ENCODE data around the gene FHOD3. TPM values are rescaled to one million over a fixed set of nuclear protein-coding genes. Genes with fewer than 3 reads are reported as not detected.

Gene FHOD3
- total RNA-seq, 2 experiments from 2014 or later = not detected

DNA sequence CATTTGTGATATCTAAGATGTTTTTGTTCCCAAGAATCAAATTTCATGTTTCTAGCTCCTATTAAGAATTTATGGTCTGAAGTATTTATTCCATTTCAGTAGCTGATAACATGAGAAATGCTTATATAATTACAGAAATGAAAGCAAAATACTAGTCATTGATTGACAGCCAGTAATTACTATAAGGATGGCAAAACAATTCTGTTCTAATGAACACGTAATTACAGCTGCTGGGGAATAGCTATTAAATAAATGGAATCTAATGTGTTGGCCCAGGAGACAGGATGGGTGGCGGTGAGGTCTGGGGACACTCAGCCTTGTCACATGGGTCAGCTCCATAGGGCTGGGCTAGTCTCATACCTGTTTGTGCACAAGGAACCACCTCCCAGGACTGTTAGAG is 263.5 kb downstream of the FHOD3 start:
- H3K4me1 Mint-ChIP-seq (ENCODE audit: low read depth) = no peaks in the 10 kb centered on the region
- no peaks in the 10 kb centered on the region for H3K9me3 Mint-ChIP-seq
- DNase-seq (no peak), ATAC-seq (no peak)
- no peak for TF ChIP-seq CTCF (IDR thresholded peaks at IDR 0.05)
- ChIA-PET CTCF (interaction anchor here (0.6 kb wide), 1 partner anchor 10 kb away, joined by 3 read pairs; no protein-coding TSS in a partner anchor), POLR2A (no interaction called here)
- H3K36me3 Mint-ChIP-seq (ENCODE audit: low read depth) = no peaks in the 10 kb centered on the region
- no peak overlapping the region for H3K27ac Mint-ChIP-seq
- intact Hi-C loops (cut with micrococcal nuclease) = no loop called here
- no peak overlapping the region for H3K4me3 Mint-ChIP-seq
- peaks cover 8% of the 10 kb centered on the region for H3K27me3 Mint-ChIP-seq

DNA sequence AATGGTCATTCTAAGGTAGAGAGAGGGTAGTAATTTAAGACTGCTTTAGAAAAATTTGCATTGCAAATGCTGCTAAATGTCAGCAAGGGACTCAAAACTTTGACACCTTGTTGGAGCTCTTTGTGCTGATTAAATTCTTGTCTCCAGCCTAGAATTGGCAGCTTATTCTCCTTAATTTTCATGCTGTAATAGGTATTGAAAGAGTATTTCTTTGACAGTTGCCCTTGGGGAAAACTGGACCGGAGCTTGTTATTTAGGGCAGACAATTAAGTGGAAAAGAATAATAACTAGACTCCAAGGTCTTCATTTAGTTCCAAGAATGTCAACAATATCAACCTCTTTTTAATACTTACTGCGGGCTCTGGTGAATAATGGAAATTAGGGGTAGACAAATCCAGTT is 267.3 kb downstream of the FHOD3 start:
- Mint-ChIP-seq H3K4me1 (ENCODE audit: low read depth) (no peaks in the 10 kb centered on the region), H3K4me3 (no peak overlapping the region), H3K27me3 (peaks cover 16% of the 10 kb centered on the region), H3K9me3 (no peaks in the 10 kb centered on the region), H3K36me3 (ENCODE audit: low read depth) (no peaks in the 10 kb centered on the region), H3K27ac (no peak overlapping the region)
- POLR2A ChIA-PET = no interaction called here
- no peak for TF ChIP-seq CTCF (IDR thresholded peaks at IDR 0.05)
- ATAC-seq (no peak), DNase-seq (no peak)
- CTCF ChIA-PET = no interaction called here
- intact Hi-C loops (cut with micrococcal nuclease) = no loop called here

- DNase-seq (no peak), ATAC-seq (no peak)
- POLR2A ChIA-PET = no interaction called here
- Mint-ChIP-seq H3K9me3 (no peaks in the 10 kb centered on the region), H3K36me3 (ENCODE audit: low read depth) (no peaks in the 10 kb centered on the region), H3K27me3 (peaks cover 14% of the 10 kb centered on the region), H3K4me1 (ENCODE audit: low read depth) (no peaks in the 10 kb centered on the region), H3K27ac (no peak overlapping the region), H3K4me3 (no peak overlapping the region)
- intact Hi-C loops (cut with micrococcal nuclease) = no loop called here
- TF ChIP-seq CTCF (IDR thresholded peaks at IDR 0.05) = no peak
- CTCF ChIA-PET = no interaction called here
Measured at GRCh38 chr18:36567800-36568199, 270.3 kb downstream of the FHOD3 start.

- H3K9me3 Mint-ChIP-seq = no peaks in the 10 kb centered on the region
- ChIA-PET POLR2A (no interaction called here), CTCF (no interaction called here)
- no peak overlapping the region for H3K27ac Mint-ChIP-seq
- no peak for TF ChIP-seq CTCF (IDR thresholded peaks at IDR 0.05)
- H3K4me1 Mint-ChIP-seq (ENCODE audit: low read depth) = no peaks in the 10 kb centered on the region
- no peaks in the 10 kb centered on the region for H3K36me3 Mint-ChIP-seq (ENCODE audit: low read depth)
- DNase-seq (no peak), ATAC-seq (no peak)
- intact Hi-C loops (cut with micrococcal nuclease) = no loop called here
- H3K27me3 Mint-ChIP-seq = peaks cover 14% of the 10 kb centered on the region
- no peak overlapping the region for H3K4me3 Mint-ChIP-seq
Measured at GRCh38 chr18:36568487-36568886, 271.0 kb downstream of the FHOD3 start.

- DNase-seq (peak; percentile 56), ATAC-seq (peak; percentile 37)
- Mint-ChIP-seq H3K36me3 (ENCODE audit: low read depth) (no peaks in the 10 kb centered on the region), H3K4me1 (ENCODE audit: low read depth) (no peaks in the 10 kb centered on the region), H3K4me3 (no peak overlapping the region), H3K9me3 (no peaks in the 10 kb centered on the region), H3K27ac (no peak overlapping the region), H3K27me3 (peaks cover 4% of the 10 kb centered on the region)
- peak; percentile 58 for TF ChIP-seq CTCF (IDR thresholded peaks at IDR 0.05)
- ChIA-PET CTCF (interaction anchor here (0.9 to 1.6 kb wide), 4 partner anchors 12 to 116 kb away, joined by 3 to 5 read pairs (median 4); no protein-coding TSS in a partner anchor), POLR2A (no interaction called here)
- intact Hi-C loops (cut with micrococcal nuclease) = loop anchor here (10.0 kb wide), 1 partner anchor 267 kb away; no protein-coding TSS in a partner anchor
Measured at GRCh38 chr18:36572135-36572856, 274.8 kb downstream of the FHOD3 start.
